Endothelial cell of hepatic sinusoid (primary cell): Measurements from ENCODE around the gene USP11.

Source experiments
- in situ Hi-C: cut with HindIII; loops from 2 replicates; pipeline ENCODE4 v1.10.0; 2017; ENCODE audit warnings: low sequenced_read_pairs

The USP11 gene

DNA sequence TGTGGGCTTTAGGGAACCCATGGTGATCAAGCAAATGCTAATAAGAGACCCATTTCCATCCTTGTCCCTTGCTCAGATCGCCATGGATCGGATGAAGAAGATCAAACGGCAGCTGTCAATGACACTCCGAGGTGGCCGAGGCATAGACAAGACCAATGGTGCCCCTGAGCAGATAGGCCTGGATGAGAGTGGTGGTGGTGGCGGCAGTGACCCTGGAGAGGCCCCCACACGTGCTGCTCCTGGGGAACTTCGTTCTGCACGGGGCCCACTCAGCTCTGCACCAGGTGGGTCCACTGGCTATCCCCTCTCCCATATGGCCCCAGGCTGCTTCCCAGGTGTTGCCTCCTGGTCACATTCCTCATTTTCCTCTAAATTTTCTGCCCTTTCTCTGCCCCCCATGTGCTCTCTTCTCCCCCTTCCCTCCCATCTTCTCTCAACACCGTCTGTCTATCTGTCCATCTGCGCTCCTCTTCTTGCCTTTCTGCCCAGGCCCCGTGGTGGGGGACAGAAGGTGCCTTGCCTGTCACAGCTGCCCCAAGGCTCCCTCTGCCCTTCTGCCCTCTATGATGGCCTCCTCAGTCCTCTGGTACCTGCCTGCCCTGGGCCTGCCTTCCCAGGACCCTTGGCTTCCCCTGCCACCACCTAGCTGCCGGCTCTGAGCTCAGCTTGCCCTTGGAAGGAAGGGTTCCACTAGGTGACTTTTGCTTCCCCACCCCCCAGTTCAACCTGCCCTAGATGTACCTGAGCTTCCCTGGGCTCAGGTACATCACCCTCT lies 9.1 kb upstream of the USP11 start:
- in situ Hi-C loops, result no loop called here

- in situ Hi-C loops, result no loop called here
These were observed 8.4 kb upstream of the USP11 start for GRCh38 chrX:47224266-47224895.

DNA sequence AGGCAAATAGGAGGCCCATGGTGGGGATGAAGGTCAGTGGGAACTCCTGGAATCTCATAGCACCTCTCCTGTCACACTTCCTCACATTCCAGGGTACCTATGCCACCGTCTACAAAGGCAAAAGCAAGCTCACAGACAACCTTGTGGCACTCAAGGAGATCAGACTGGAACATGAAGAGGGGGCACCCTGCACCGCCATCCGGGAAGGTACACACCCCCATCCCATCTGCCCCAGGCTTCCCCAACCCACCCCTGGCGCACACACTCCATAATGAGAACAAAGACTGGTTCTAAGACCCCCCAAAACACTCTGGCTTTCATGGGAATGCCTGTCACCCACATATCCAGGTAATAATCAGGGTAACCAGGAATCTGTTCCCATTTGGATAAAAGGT lies 7.9 kb upstream of the USP11 start:
- in situ Hi-C loops, result no loop called here

DNA sequence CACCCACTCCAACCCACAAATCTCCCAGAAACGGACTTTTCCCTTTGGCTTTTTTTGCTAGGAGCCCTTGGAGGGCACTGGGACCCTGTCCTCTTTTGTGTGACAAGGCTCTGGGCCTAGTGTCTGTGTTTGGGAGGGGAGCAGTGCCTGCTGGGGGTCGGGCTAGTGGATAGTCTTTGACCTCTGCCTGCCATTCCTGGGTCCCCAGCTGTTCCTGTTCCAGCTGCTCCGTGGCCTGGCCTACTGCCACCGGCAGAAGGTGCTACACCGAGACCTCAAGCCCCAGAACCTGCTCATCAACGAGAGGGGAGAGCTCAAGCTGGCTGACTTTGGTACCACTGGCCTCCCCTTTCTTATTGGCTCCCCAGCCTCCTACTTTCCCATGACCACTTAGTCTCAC lies 6.7 kb upstream of the USP11 start:
- in situ Hi-C loops, result no loop called here

DNA sequence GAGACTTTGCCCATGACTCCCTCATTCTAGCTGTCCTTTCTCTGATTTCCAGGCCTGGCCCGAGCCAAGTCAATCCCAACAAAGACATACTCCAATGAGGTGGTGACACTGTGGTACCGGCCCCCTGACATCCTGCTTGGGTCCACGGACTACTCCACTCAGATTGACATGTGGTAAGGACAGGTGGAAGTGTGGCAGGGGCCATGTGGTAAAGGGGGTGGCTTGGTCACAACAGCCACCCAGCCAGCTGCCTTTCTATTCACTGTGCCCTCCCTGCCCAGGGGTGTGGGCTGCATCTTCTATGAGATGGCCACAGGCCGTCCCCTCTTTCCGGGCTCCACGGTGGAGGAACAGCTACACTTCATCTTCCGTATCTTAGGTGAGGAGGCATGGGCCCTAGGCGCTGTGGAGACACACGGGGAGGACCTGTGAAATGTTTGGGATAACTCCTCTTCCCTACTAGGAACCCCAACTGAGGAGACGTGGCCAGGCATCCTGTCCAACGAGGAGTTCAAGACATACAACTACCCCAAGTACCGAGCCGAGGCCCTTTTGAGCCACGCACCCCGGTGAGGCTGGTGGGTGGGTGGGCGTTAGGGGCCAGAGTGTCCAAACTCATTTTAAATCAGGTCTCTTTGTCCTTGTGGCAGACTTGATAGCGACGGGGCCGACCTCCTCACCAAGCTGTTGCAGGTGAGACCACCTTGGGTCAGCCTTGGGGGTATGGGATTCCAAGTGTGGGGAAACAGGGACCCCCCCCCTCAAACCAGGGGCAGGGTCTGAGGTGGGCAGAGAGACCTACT lies 6.1 kb upstream of the USP11 start:
- in situ Hi-C loops, result no loop called here

DNA sequence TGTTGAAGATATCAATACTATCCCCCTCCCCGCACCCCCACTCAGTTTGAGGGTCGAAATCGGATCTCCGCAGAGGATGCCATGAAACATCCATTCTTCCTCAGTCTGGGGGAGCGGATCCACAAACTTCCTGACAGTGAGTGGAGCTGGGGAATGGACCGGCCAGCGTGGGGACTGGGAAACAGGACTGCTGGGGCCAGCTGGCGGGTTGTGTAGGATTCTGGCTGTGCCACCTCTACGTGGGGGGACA lies 5.5 kb upstream of the USP11 start:
- in situ Hi-C loops, result no loop called here

- in situ Hi-C loops, result no loop called here
These were observed 4.1 kb upstream of the USP11 start for GRCh38 chrX:47228550-47229270.

DNA sequence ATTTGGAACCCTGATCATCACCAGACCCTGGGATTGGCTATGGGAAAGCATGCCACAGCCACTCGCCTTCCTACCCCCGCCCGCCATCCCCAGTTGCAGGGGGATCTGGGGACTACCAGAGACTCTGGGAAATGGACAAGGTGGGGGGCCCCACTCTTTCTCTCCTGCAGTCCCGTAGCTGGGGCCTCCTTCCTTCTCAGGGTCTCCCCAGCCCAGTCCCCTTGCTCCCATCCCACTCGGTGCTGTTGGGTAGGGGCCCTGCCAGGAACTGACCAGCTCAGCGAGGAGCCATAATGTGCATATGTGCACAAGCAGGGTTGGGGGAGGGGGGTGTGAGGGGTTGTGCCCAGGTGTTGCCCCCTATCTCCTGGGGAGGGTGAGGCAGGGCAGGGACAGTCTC lies 3.4 kb upstream of the USP11 start:
- in situ Hi-C loops, result no loop called here

DNA sequence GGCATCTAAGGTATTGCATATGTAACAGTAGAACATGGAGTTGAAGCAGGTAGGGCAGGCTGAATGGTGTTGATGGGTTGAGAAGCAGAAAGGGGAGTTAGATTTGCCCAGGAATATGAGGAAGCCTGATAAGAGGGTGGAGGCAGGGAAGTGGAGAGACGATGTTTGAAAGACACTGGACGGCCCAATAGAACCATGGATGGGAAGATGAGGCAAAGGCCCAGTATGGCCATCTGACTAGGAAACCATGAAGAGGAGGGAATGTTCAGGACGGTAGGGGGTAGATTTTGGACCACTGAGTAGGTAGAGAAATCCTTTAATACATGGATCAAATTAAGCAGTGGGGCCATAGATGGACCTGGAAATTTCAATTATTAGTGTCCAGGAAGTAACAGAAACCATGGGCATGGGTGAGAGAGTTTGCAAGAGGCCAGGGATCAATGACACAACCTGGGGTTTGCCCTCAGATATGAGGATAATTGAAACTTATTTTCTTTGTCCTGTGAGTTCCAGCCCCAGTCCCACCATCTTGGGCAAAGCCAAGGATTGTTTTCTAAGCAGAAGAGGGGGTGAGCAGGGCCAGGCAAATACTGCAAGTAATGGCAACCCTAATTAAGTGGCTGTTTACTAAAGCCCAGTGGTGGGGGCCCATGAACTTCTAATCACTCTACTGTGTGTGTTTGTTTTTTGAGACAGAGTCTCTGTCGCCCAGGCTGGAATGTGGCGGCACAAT lies 2.5 kb upstream of the USP11 start:
- in situ Hi-C loops, result no loop called here

DNA sequence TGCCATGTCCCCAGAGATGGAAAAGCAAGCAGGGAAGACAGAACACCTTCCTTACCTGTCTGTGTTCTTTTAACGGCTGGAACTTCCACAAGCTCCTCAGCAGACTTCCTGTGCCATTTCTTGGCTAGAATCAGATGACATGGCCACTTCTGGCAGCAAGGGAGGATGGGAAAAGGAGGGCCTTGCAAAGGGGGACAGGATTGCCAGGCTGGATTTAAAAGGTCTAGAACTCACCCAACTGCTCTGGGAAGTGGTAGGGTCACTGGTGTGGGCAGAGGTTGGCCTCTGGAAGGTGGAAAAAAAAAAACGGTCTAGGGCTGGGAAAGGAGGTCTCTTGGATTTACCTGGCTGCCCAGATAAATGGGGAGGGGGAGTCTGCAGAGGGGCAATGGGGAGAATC lies 1.6 kb upstream of the USP11 start:
- in situ Hi-C loops, result no loop called here

DNA sequence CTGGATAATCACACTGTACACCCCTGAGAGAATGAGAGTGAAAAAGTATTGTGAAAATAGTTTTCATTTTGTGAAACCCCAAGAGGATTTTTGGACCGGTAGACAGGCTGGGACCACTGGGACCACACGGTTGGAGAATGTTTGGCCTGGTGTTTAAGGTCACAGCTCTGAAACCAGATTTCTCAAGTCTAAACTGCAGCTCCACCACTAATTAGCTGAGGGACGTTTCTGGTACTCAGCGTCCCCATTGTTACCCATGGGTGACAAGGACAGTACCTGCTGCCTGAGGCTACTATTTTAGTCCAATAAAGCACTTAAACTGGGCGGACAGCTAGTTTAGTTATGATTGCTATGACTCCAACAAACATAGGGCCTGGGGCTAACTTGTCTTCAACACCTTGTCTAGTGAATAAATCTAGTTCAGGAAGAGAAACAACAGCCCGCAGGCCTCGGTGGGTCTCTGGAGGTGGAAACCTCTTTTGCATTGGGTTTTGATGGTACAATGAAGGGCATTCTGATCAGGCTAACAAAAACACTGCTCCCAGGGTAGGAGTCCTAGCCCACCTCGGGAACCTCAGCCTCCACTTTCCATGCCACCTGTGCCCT lies 509 bp upstream of the USP11 start:
- in situ Hi-C loops, result no loop called here

DNA sequence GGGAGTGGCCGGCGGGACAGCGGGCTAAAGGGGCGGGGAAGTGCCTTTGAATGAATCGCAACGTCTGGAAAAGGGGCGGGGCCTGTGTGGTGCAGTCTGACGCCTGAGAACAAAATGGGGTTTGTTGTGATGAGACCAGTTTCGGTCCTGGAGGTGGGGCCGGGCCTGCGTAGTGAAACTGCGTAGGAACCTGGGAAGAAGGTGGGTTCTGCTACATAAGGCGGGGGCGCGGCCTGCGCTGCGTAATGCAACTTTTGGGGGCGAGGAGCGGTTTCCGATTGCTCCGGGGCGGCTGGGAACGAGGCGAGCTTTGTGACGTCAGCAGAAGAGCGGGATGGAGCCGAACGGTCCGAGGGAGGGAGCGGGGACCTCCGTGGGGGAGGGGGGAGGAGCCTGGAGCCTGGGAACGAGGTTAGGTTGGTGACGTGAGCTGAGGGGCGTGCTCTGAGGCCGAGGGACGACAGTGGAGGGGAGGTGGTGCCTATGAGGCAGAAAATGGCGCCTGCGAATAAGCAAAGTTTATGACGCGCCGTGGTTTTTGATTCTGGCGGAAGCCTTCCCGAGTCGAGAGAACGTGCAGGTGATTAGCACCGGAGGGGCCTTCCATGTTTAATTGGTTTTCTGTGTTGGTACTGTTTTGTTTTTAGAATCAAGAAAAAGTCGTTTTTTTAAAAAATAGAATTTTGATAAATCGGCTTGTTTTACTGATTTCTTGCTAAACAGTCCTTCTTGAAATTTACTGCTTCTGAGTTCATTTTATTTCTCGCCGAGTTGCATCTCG lies 714 bp downstream of the USP11 start:
- in situ Hi-C loops, result no loop called here

- in situ Hi-C loops, result no loop called here
These were observed 1.8 kb downstream of the USP11 start for GRCh38 chrX:47234583-47234982.

DNA sequence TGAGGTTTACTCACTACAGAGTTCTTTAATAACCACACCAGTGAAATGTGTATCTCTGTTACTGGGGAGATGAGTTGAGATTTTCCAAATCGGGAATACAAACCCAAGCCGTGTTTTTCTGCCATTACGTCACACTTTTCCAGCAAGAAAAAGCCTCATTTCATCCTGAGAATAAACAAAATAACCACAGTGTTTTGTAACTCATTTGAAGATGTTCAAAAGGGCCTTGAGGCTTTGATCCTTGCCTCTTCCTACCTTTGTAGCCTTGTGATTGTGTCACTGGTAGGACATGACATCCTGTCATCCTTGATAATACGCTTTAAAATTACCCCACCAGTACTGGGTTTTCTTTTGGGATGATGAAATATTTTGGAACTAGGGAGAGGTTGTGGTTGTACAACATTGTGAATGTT lies 2.9 kb downstream of the USP11 start:
- in situ Hi-C loops, result no loop called here

DNA sequence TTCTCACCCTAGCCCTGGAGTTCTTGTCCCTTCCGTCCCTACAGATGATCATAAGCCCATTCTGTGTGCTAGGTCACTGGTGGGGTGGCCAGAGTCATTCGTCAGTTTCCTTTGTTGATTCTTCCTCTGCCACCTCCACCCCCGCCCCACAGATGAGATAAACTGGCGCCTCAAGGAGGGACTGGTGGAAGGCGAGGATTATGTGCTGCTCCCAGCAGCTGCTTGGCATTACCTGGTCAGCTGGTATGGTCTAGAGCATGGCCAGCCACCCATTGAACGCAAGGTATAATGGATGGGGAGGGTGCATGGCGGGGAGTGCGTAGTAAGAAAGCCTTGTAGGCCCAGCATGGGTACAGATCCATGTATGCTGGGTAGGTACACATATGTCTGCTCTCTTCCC lies 6.4 kb downstream of the USP11 start:
- in situ Hi-C loops, result no loop called here

GRCh38 chrX:47239898-47240545 lies 7.2 kb downstream of the USP11 start:
- in situ Hi-C loops, result no loop called here

GRCh38 chrX:47240619-47241018 lies 7.8 kb downstream of the USP11 start:
- in situ Hi-C loops, result no loop called here

GRCh38 chrX:47241201-47242011 lies 8.6 kb downstream of the USP11 start:
- in situ Hi-C loops, result no loop called here
